Activated CD8-positive, alpha-beta memory T cell treated with anti-CD3 and anti-CD28 coated beads for 1 hour (primary cell): ENCODE measurements around the gene SLC44A1.

Source experiments
- DNase-seq, 2 donors: peaks; one replicate each; pipeline ENCODE4 v3.0.0-alpha.2; 2020; ENCODE audit warnings: low read depth in 1 of 2; ENCODE audit errors: extremely low read depth in 1 of 2

SLC44A1 gene

GRCh38 chr9:105419816-105420597 lies 175.6 kb downstream of the SLC44A1 start:
- no peak for DNase-seq

GRCh38 chr9:105421154-105421553 lies 176.7 kb downstream of the SLC44A1 start:
- no peak for DNase-seq

GRCh38 chr9:105421864-105422263 lies 177.4 kb downstream of the SLC44A1 start:
- DNase-seq, result no peak

GRCh38 chr9:105425816-105426433 lies 181.5 kb downstream of the SLC44A1 start:
- DNase-seq, result no peak

- DNase-seq, result no peak
Measured at GRCh38 chr9:105426657-105427056, 182.2 kb downstream of the SLC44A1 start.

- no peak for DNase-seq
Measured at GRCh38 chr9:105431424-105432246, 187.2 kb downstream of the SLC44A1 start.

- no peak for DNase-seq
Measured at GRCh38 chr9:105432247-105432842, 187.9 kb downstream of the SLC44A1 start.

- no peak for DNase-seq
Measured at GRCh38 chr9:105435453-105435852, 191.0 kb downstream of the SLC44A1 start.

GRCh38 chr9:105436783-105437182 lies 192.3 kb downstream of the SLC44A1 start:
- DNase-seq, result no peak

- DNase-seq, result no peak
Measured at GRCh38 chr9:105437704-105438103, 193.3 kb downstream of the SLC44A1 start.

GRCh38 chr9:105438141-105438806 lies 193.8 kb downstream of the SLC44A1 start:
- DNase-seq, result no peak

- no peak for DNase-seq
Measured at GRCh38 chr9:105439428-105439827, 195.0 kb downstream of the SLC44A1 start.

- DNase-seq, result no peak
Measured at GRCh38 chr9:105441616-105442160, 197.2 kb downstream of the SLC44A1 start.

- no peak for DNase-seq
Measured at GRCh38 chr9:105443121-105443520, 198.7 kb downstream of the SLC44A1 start.

- DNase-seq, result no peak
Measured at GRCh38 chr9:105444130-105444529, 199.7 kb downstream of the SLC44A1 start.

- DNase-seq, result no peak
Measured at GRCh38 chr9:105445203-105445881, 200.9 kb downstream of the SLC44A1 start.

- DNase-seq, result no peak
Measured at GRCh38 chr9:105447386-105447813, 202.9 kb downstream of the SLC44A1 start.

- DNase-seq, result peak; percentile 27 to 66
Measured at GRCh38 chr9:105447814-105448812, 203.7 kb downstream of the SLC44A1 start, which contains the start of gene FSD1L. Gene FSD1L (plus strand): TSS chr9:105448034. CDS start chr9:105448221, 187 bp downstream.
